ENCODE results near the gene PLB1.

The PLB1 gene

GRCh38 chr2:28654663-28655320 is 158.9 kb downstream of the PLB1 start:
- H3K9me3 ChIP-seq (ENCODE audit: severe bottlenecking) = peaks cover 5% of the 10 kb centered on the region
- no peak for TF ChIP-seq CTCF (IDR thresholded peaks at IDR 0.05; ENCODE audit: low read depth, low read length)

GRCh38 chr2:28656937-28657615 is 161.2 kb downstream of the PLB1 start:
- Histone ChIP-seq H3K27ac (no peak overlapping the region), H3K36me3 (no peaks in the 10 kb centered on the region), H3K27me3 (ENCODE audit: insufficient read depth, low read depth, severe bottlenecking) (no peaks in the 10 kb centered on the region), H3K4me3 (ENCODE audit: low read depth, low read length) (no peak overlapping the region), H3K9me3 (ENCODE audit: severe bottlenecking) (peaks cover 5% of the 10 kb centered on the region)
- DNase-seq = no peak
- TF ChIP-seq CTCF (IDR thresholded peaks at IDR 0.05; ENCODE audit: low read depth, low read length) = no peak

More at GRCh38 chr2:28654663-28655320, 158.9 kb downstream of the PLB1 start:
- H3K36me3 ChIP-seq = no peaks in the 10 kb centered on the region
- no peaks in the 10 kb centered on the region for H3K27me3 ChIP-seq (ENCODE audit: insufficient read depth, low read depth, severe bottlenecking)
- no peak for DNase-seq
- H3K4me3 ChIP-seq (ENCODE audit: low read depth, low read length) = no peak overlapping the region
- no peak overlapping the region for H3K27ac ChIP-seq

- TF ChIP-seq CTCF (IDR thresholded peaks at IDR 0.05; ENCODE audit: low read depth, low read length) = no peak
- H3K36me3 ChIP-seq = no peaks in the 10 kb centered on the region
- no peak overlapping the region for H3K4me3 ChIP-seq (ENCODE audit: low read depth, low read length)
- no peak for DNase-seq
- no peaks in the 10 kb centered on the region for H3K27me3 ChIP-seq (ENCODE audit: insufficient read depth, low read depth, severe bottlenecking)
- no peak overlapping the region for H3K27ac ChIP-seq
- H3K9me3 ChIP-seq (ENCODE audit: severe bottlenecking) = peaks cover 5% of the 10 kb centered on the region
Observed at GRCh38 chr2:28658369-28658768, 162.5 kb downstream of the PLB1 start.

GRCh38 chr2:28659127-28659526 is 163.3 kb downstream of the PLB1 start:
- DNase-seq = no peak
- TF ChIP-seq CTCF (IDR thresholded peaks at IDR 0.05; ENCODE audit: low read depth, low read length) = no peak
- H3K4me3 ChIP-seq (ENCODE audit: low read depth, low read length) = no peak overlapping the region
- H3K27me3 ChIP-seq (ENCODE audit: insufficient read depth, low read depth, severe bottlenecking) = no peaks in the 10 kb centered on the region
- H3K9me3 ChIP-seq (ENCODE audit: severe bottlenecking) = peaks cover 5% of the 10 kb centered on the region
- H3K36me3 ChIP-seq = no peaks in the 10 kb centered on the region
- no peak overlapping the region for H3K27ac ChIP-seq

GRCh38 chr2:28661589-28662001 is 165.7 kb downstream of the PLB1 start:
- no peaks in the 10 kb centered on the region for H3K36me3 ChIP-seq
- TF ChIP-seq CTCF (IDR thresholded peaks at IDR 0.05; ENCODE audit: low read depth, low read length) = no peak
- H3K9me3 ChIP-seq (ENCODE audit: severe bottlenecking) = peaks cover 7% of the 10 kb centered on the region
- DNase-seq = no peak
- H3K4me3 ChIP-seq (ENCODE audit: low read depth, low read length) = no peak overlapping the region
- H3K27me3 ChIP-seq (ENCODE audit: insufficient read depth, low read depth, severe bottlenecking) = no peaks in the 10 kb centered on the region
- H3K27ac ChIP-seq = no peak overlapping the region

Measured in WERI-Rb-1 (cell line).